ENCODE measurements around the gene CSF2. TPM values are rescaled to one million over a fixed set of nuclear protein-coding genes. Genes with fewer than 3 reads are reported as not detected.
A peak's percentile ranks its signal among the peaks of the same experiment; 100 is the strongest.

The CSF2 gene
- total and polyA plus RNA-seq, 2 donors (not counting 1 experiment from before 2014, with no cell fraction given), result not detected

- ChIA-PET CTCF (interaction anchor here (0.6 to 4.7 kb wide), 9 partner anchors 28 to 476 kb away, joined by 3 to 70 read pairs (median 3); no protein-coding TSS in a partner anchor), POLR2A (no interaction called here)
- Histone ChIP-seq H3K9ac (ENCODE audit: low read length) (no peak overlapping the region), H3K27me3 (replicated peaks in 1 of 4; ENCODE audit: control extremely low read depth in 1 of 4, control insufficient read depth in 3 of 4, insufficient read depth in 4 of 4, low read length in 3 of 4) (no peaks in the 10 kb centered on the region), H4K20me1 (ENCODE audit: control insufficient read depth, insufficient read depth, low read length, poor library complexity, severe bottlenecking) (no peaks in the 10 kb centered on the region), H3K4me3 (ENCODE audit: control extremely low read depth in 1 of 5, extremely low read depth in 1 of 5, insufficient read depth in 1 of 5, low read depth in 2 of 5, low read length in 4 of 5) (no peak overlapping the region), H3K79me2 (ENCODE audit: control insufficient read depth, insufficient read depth, low read length) (no peaks in the 10 kb centered on the region), H3K27ac (ENCODE audit: low read length in 2 of 2) (no peak overlapping the region), H3K36me3 (replicated peaks in 1 of 2; ENCODE audit: control extremely low read depth in 1 of 2, control insufficient read depth in 1 of 2, extremely low read depth in 1 of 2, insufficient read depth in 2 of 2, low read length in 1 of 2) (no peaks in the 10 kb centered on the region), H2AFZ (ENCODE audit: insufficient read depth, low read depth, low read length, poor library complexity, severe bottlenecking) (no peak overlapping the region), H3K9me3 (ENCODE audit: control extremely low read depth in 1 of 3, control insufficient read depth in 2 of 3, insufficient read depth in 1 of 3, low read length in 2 of 3) (no peaks in the 10 kb centered on the region), H3K4me1 (ENCODE audit: control insufficient read depth in 2 of 2, insufficient read depth in 2 of 2, low read length in 2 of 2) (peaks cover 0 to 7% of the 10 kb centered on the region in 2 donors), H3K4me2 (replicated peaks; ENCODE audit: low read depth, low read length, poor library complexity, severe bottlenecking) (no peak overlapping the region)
- 81% methylated on average over 11 of the region's 11 CpGs for WGBS (ENCODE audit: insufficient coverage)
- no peak overlapping the region for H3K27ac Mint-ChIP-seq
- TF ChIP-seq EZH2 (IDR thresholded peaks at IDR 0.05; ENCODE audit: borderline replicate concordance, insufficient read depth, low read depth, low read length, poor library complexity, severe bottlenecking), result no peak
- TF ChIP-seq CTCF (IDR thresholded peaks at IDR 0.05), result peak; percentile 91
- intact Hi-C loops (cut with micrococcal nuclease), result loop anchor here (1.0 to 5.0 kb wide), 5 partner anchors 38 to 643 kb away; no protein-coding TSS in a partner anchor
- no peak overlapping the region for H3K4me3 Mint-ChIP-seq
- peak; percentile 81 for DNase-seq
- no peaks in the 10 kb centered on the region for H3K27me3 Mint-ChIP-seq
- peak; percentile 82 for ATAC-seq (ENCODE audit: low read depth)
- H3K9me3 Mint-ChIP-seq (ENCODE audit: insufficient read depth), result no peaks in the 10 kb centered on the region
- peaks cover 3% of the 10 kb centered on the region for H3K4me1 Mint-ChIP-seq
Observed at GRCh38 chr5:132064738-132065331, 8.8 kb upstream of the CSF2 start.

- no peaks in the 10 kb centered on the region for H4K20me1 ChIP-seq (ENCODE audit: control insufficient read depth, insufficient read depth, low read length, poor library complexity, severe bottlenecking)
- no peak overlapping the region for H3K4me2 ChIP-seq (replicated peaks; ENCODE audit: low read depth, low read length, poor library complexity, severe bottlenecking)
- H3K27ac Mint-ChIP-seq, result no peak overlapping the region
- H3K4me3 Mint-ChIP-seq, result no peak overlapping the region
- TF ChIP-seq EZH2 (IDR thresholded peaks at IDR 0.05; ENCODE audit: borderline replicate concordance, insufficient read depth, low read depth, low read length, poor library complexity, severe bottlenecking), result no peak
- TF ChIP-seq CTCF (IDR thresholded peaks at IDR 0.05), result no peak
- H3K9me3 Mint-ChIP-seq (ENCODE audit: insufficient read depth), result no peaks in the 10 kb centered on the region
- ChIA-PET POLR2A (no interaction called here), CTCF (interaction anchor here (0.6 to 4.7 kb wide), 9 partner anchors 27 to 476 kb away, joined by 3 to 70 read pairs (median 3); no protein-coding TSS in a partner anchor)
- H3K9ac ChIP-seq (ENCODE audit: low read length), result no peak overlapping the region
- no CpG with 5 or more reads among the region's 4 CpGs for WGBS (ENCODE audit: insufficient coverage)
- no peaks in the 10 kb centered on the region for H3K27me3 ChIP-seq (replicated peaks in 1 of 4; ENCODE audit: control extremely low read depth in 1 of 4, control insufficient read depth in 3 of 4, insufficient read depth in 4 of 4, low read length in 3 of 4)
- ATAC-seq (ENCODE audit: low read depth), result peak; percentile 37
- no peak overlapping the region for H3K27ac ChIP-seq (ENCODE audit: low read length in 2 of 2)
- intact Hi-C loops (cut with micrococcal nuclease), result loop anchor here (1.0 to 5.0 kb wide), 4 partner anchors 37 to 172 kb away; no protein-coding TSS in a partner anchor
- H3K27me3 Mint-ChIP-seq, result no peaks in the 10 kb centered on the region
- H3K4me3 ChIP-seq (ENCODE audit: control extremely low read depth in 1 of 5, extremely low read depth in 1 of 5, insufficient read depth in 1 of 5, low read depth in 2 of 5, low read length in 4 of 5), result no peak overlapping the region
- H3K4me1 Mint-ChIP-seq, result peaks cover 3% of the 10 kb centered on the region
- H3K36me3 ChIP-seq (replicated peaks in 1 of 2; ENCODE audit: control extremely low read depth in 1 of 2, control insufficient read depth in 1 of 2, extremely low read depth in 1 of 2, insufficient read depth in 2 of 2, low read length in 1 of 2), result no peaks in the 10 kb centered on the region
- peaks cover 0 to 7% of the 10 kb centered on the region in 2 donors for H3K4me1 ChIP-seq (ENCODE audit: control insufficient read depth in 2 of 2, insufficient read depth in 2 of 2, low read length in 2 of 2)
- H3K79me2 ChIP-seq (ENCODE audit: control insufficient read depth, insufficient read depth, low read length), result no peaks in the 10 kb centered on the region
- peak; percentile 59 for DNase-seq
- no peaks in the 10 kb centered on the region for H3K9me3 ChIP-seq (ENCODE audit: control extremely low read depth in 1 of 3, control insufficient read depth in 2 of 3, insufficient read depth in 1 of 3, low read length in 2 of 3)
- no peak overlapping the region for H2AFZ ChIP-seq (ENCODE audit: insufficient read depth, low read depth, low read length, poor library complexity, severe bottlenecking)
Observed at GRCh38 chr5:132065351-132065937, 8.1 kb upstream of the CSF2 start.

All from B cell (primary cell).